H1 (cell line): ENCODE data around the gene TTI1. TPM values are rescaled to one million over a fixed set of nuclear protein-coding genes. Genes with fewer than 3 reads are reported as not detected.
A peak's percentile ranks its signal among the peaks of the same experiment; 100 is the strongest.

Experiments
- ASH2L ChIP-seq: fragments of 200-600, 300-600 bp; sonication (generic); IDR thresholded peaks from one replicate; pipeline ENCODE4 v1.7.1; 2017; ENCODE audit warnings: low read length
- ATF3 ChIP-seq: IDR thresholded peaks from 2 replicates; pipeline ENCODE4 v1.6.1; 2011; ENCODE audit warnings: low read depth, mild to moderate bottlenecking, low read length; ENCODE audit not compliant: insufficient read depth
- GABPA ChIP-seq: IDR thresholded peaks from 2 replicates; pipeline ENCODE4 v1.6.1; 2011; ENCODE audit warnings: mild to moderate bottlenecking, low read length, moderate library complexity, borderline replicate concordance; ENCODE audit not compliant: insufficient read depth
- HDAC2 ChIP-seq, 2 experiments: fragments of 300-600 bp in 1 of 2; sonication (generic) in 1 of 2; IDR thresholded peaks; 2 replicates each; pipeline ENCODE4 v1.6.1; 2011 to 2012; ENCODE audit warnings: low read depth in 2 of 2, low read length in 2 of 2, mild to moderate bottlenecking in 2 of 2, moderate library complexity in 2 of 2, borderline replicate concordance in 1 of 2, inconsistent platforms in 1 of 2
- KDM4A ChIP-seq: IDR thresholded peaks from one replicate; pipeline ENCODE4 v1.7.1; 2012; ENCODE audit warnings: low read depth, mild to moderate bottlenecking, moderate library complexity, low read length, inconsistent platforms; ENCODE audit not compliant: severe bottlenecking
- KDM5A ChIP-seq: fragments of 200-600 bp; IDR thresholded peaks from 2 replicates; pipeline ENCODE4 v1.7.1; 2012; ENCODE audit warnings: mild to moderate bottlenecking, low read length, inconsistent platforms, mixed read lengths
- NRF1 ChIP-seq: IDR thresholded peaks from 2 replicates; pipeline ENCODE4 v1.6.1; 2011; ENCODE audit warnings: mild to moderate bottlenecking, low read depth, low read length, improper control_type of control experiment
- PHF8 ChIP-seq: fragments of 200-600 bp; sonication (generic); conservative IDR thresholded peaks from 2 replicates; pipeline ENCODE4 v1.7.1; 2012; ENCODE audit warnings: low read depth, mild to moderate bottlenecking, inconsistent platforms, low read length, moderate library complexity
- RNF2 ChIP-seq: fragments of 200-900, 300-1000 bp; sonication (generic); IDR thresholded peaks from 2 replicates; pipeline ENCODE4 v1.7.1; 2016; ENCODE audit warnings: borderline replicate concordance, low read depth, mild to moderate bottlenecking, antibody characterized with exemption, low read length; ENCODE audit not compliant: poor library complexity, severe bottlenecking; ENCODE audit errors: missing control alignments
- SP4 ChIP-seq: IDR thresholded peaks from 2 replicates; pipeline ENCODE4 v1.6.1; 2012; ENCODE audit warnings: low read length, inconsistent platforms
- SUZ12 ChIP-seq: fragments of 200-600 bp; sonication (generic); IDR thresholded peaks from 2 replicates; pipeline ENCODE4 v1.6.1; 2012; ENCODE audit warnings: mild to moderate bottlenecking, inconsistent platforms, low read length, moderate library complexity, mixed read lengths
- TAF1 ChIP-seq: IDR thresholded peaks from 2 replicates; pipeline ENCODE4 v1.6.1; 2011; ENCODE audit warnings: mild to moderate bottlenecking, low read depth, low read length
- TBP ChIP-seq: IDR thresholded peaks from 2 replicates; pipeline ENCODE4 v1.6.1; 2011; ENCODE audit warnings: low read depth, low read length, improper control_type of control experiment
- YY1 ChIP-seq: IDR thresholded peaks from 2 replicates; pipeline ENCODE4 v1.6.1; 2011; ENCODE audit warnings: low read depth, mild to moderate bottlenecking, low read length
- polyA plus RNA-seq, 7 experiments: library from polyadenylated mRNA; depleted of rRNA in 3 of 7; stranded (reverse) in 5 of 7; unstranded in 2 of 7; fragments of >200 nt in 5 of 7; fragments of 200-250 nt in 2 of 7; gene quantifications; 1 replicate in 5 of 7; 2 replicates in 1 of 7; 4 replicates in 1 of 7; pipeline versions ENCODE4 v1.2.1 to v1.2.3, GENCODE V29; 2011 to 2013; ENCODE audit warnings: missing spikeins in 2 of 7, mixed read lengths in 2 of 7
- total RNA-seq: library from RNA; stranded (reverse); fragmentation: NEBNext Ultra II Directional; extraction: Animal tissue kit (Norgen Biotek cat#: 25700); gene quantifications from 2 replicates; pipeline ENCODE4 v1.2.1, GENCODE V29; 2021
- TF ChIP-seq, protein P1 (sequence below): IDR thresholded peaks from 2 replicates; pipeline ENCODE4 v1.6.1; 2012; ENCODE audit warnings: low read length, inconsistent platforms
- TF ChIP-seq, protein P2 (sequence below), 3 experiments: IDR thresholded peaks; 1 replicate in 2 of 3; 2 replicates in 1 of 3; pipeline versions ENCODE4 v1.5.1 to v1.6.1; 2011; ENCODE audit warnings: low read length in 3 of 3, mild to moderate bottlenecking in 3 of 3, inconsistent platforms in 2 of 3, low read depth in 1 of 3, moderate library complexity in 1 of 3; ENCODE audit not compliant: insufficient read depth in 1 of 3; ENCODE audit errors: control extremely low read depth in 1 of 3
- TF ChIP-seq, protein P3 (sequence below): IDR thresholded peaks from 2 replicates; pipeline ENCODE4 v1.6.1; 2012; ENCODE audit warnings: inconsistent platforms

Gene TTI1
- total and polyA plus RNA-seq, 2 of the 8 experiments (the other 6 are each of a cell fraction or from before 2014, with no cell fraction given): 34.1 to 47.0 TPM

DNA sequence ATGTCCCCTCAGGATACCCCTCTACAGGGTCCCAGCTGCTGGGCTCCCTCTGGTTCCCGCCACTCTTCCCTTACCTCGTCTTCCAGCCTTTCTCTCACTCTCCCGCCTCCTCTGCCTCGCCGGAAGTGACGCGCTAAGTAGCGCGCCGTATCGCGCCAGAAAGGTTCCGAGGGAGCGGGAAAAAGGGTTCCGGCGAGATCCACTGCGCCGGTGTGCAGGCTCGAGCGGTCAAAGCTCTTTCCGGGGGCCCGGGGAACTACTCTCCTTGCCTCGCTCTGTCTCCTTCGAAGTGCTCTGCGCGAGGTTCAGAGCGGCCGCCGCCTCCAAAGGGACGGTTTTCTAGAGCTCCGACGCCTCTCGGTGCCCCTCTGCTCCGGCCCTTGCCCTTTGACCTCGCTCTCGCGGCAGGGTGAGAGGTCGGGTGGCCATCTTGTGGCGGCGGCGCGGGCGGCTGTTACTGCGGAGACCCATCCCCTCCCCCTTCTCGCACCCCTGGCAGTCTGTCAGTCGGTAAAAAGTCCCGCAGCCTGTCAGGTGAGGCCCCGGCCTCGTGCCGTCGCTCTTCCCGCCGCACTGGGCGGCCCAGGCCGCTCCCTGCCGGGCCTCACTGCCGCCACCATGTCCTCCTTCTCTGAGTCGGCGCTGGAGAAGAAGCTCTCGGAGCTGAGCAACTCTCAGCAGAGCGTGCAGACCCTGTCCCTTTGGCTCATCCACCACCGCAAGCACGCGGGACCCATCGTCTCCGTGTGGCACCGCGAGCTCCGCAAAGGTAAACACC is at the start of gene TTI1, which contains the start of gene RPRD1B (continued):
- TF ChIP-seq SUZ12: no peak
- TF ChIP-seq SP4: peak; percentile 88; the same call in 1 of the 2 replicates
- TF ChIP-seq, protein P1, sequence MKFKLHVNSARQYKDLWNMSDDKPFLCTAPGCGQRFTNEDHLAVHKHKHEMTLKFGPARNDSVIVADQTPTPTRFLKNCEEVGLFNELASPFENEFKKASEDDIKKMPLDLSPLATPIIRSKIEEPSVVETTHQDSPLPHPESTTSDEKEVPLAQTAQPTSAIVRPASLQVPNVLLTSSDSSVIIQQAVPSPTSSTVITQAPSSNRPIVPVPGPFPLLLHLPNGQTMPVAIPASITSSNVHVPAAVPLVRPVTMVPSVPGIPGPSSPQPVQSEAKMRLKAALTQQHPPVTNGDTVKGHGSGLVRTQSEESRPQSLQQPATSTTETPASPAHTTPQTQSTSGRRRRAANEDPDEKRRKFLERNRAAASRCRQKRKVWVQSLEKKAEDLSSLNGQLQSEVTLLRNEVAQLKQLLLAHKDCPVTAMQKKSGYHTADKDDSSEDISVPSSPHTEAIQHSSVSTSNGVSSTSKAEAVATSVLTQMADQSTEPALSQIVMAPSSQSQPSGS: peak; percentile 81
- peak; percentile 74 for TF ChIP-seq KDM4A
- TF ChIP-seq GABPA: peak; percentile 91; the same call in 1 of the 2 replicates
- TF ChIP-seq TBP: peak; percentile 92
- peak; percentile 99 for TF ChIP-seq TAF1
- TF ChIP-seq, protein P2, sequence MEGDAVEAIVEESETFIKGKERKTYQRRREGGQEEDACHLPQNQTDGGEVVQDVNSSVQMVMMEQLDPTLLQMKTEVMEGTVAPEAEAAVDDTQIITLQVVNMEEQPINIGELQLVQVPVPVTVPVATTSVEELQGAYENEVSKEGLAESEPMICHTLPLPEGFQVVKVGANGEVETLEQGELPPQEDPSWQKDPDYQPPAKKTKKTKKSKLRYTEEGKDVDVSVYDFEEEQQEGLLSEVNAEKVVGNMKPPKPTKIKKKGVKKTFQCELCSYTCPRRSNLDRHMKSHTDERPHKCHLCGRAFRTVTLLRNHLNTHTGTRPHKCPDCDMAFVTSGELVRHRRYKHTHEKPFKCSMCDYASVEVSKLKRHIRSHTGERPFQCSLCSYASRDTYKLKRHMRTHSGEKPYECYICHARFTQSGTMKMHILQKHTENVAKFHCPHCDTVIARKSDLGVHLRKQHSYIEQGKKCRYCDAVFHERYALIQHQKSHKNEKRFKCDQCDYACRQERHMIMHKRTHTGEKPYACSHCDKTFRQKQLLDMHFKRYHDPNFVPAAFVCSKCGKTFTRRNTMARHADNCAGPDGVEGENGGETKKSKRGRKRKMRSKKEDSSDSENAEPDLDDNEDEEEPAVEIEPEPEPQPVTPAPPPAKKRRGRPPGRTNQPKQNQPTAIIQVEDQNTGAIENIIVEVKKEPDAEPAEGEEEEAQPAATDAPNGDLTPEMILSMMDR (IDR thresholded peaks at IDR 0.05; ENCODE audit: control extremely low read depth in 1 of 3, insufficient read depth in 1 of 3, low read depth in 1 of 3, low read length in 3 of 3): no peak
- peak; percentile 94 for TF ChIP-seq PHF8
- TF ChIP-seq NRF1: peak; percentile 19; the same call in 1 of the 2 replicates
- TF ChIP-seq, protein P3, sequence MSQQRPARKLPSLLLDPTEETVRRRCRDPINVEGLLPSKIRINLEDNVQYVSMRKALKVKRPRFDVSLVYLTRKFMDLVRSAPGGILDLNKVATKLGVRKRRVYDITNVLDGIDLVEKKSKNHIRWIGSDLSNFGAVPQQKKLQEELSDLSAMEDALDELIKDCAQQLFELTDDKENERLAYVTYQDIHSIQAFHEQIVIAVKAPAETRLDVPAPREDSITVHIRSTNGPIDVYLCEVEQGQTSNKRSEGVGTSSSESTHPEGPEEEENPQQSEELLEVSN: peak; percentile 99
- no peak for TF ChIP-seq RNF2
- peak in 1 of 2 experiments; percentile 73; a peak in 2 of 4 replicates for TF ChIP-seq HDAC2 (IDR thresholded peaks at IDR 0.05; ENCODE audit: borderline replicate concordance in 1 of 2, low read depth in 2 of 2, low read length in 2 of 2)
- TF ChIP-seq ATF3: peak; percentile 74; the same call in 1 of the 2 replicates
- TF ChIP-seq ASH2L: peak; percentile 97
- peak; percentile 78 for TF ChIP-seq KDM5A
- TF ChIP-seq YY1: peak; percentile 94
